ENCODE measurements around the gene SMIM29. TPM values are rescaled to one million over a fixed set of nuclear protein-coding genes. Genes with fewer than 3 reads are reported as not detected.
"Not testable (repeated sequence)": the region's sequence is repeated elsewhere in the genome, so short reads cannot be mapped to it uniquely, and the experiment has no call there.

The SMIM29 gene
- total RNA-seq, 1 donor from 2014 or later, result 19.0 TPM

DNA sequence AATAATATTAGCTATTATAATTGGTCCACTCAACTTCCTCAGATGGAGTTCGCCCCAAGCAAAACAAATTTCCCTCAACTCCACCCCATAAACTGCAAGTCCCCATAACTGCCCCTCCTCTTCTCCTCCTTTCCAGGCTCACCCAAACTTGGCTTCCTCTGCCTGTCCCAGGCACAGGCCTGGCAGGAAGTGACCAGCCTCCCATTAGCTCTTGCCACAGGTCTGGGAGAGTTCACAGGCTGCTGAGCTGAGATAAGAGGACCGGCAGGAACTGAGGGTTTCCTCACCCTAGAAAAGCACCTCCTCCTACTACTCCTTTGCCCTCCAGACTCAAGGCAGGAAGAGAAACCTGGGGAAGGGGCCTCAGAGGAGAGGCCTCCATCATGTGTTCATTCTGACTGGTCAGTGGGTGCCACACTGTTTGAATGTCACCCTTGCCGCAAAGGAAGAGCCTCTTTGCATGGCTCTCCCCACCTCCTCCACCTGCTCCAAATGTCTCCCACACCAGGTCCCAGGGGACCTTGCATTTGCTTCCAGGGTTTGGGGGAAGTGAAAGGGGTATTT, 24.5 kb upstream of the SMIM29 start:
- H3K27ac Mint-ChIP-seq (ENCODE audit: unreplicated experiment), result no peak overlapping the region
- no peaks in the 10 kb centered on the region for H3K4me1 Mint-ChIP-seq (ENCODE audit: low read depth)
- H3K9me3 Mint-ChIP-seq (ENCODE audit: low read depth), result no peaks in the 10 kb centered on the region
- no peak overlapping the region for H3K4me3 Mint-ChIP-seq (ENCODE audit: unreplicated experiment)
- no peaks in the 10 kb centered on the region for H3K27me3 Mint-ChIP-seq (ENCODE audit: low read depth)
- DNase-seq (ENCODE audit: low spot score), result no peak
- H3K36me3 Mint-ChIP-seq (ENCODE audit: low read depth), result no peaks in the 10 kb centered on the region
- TF ChIP-seq, protein P1, sequence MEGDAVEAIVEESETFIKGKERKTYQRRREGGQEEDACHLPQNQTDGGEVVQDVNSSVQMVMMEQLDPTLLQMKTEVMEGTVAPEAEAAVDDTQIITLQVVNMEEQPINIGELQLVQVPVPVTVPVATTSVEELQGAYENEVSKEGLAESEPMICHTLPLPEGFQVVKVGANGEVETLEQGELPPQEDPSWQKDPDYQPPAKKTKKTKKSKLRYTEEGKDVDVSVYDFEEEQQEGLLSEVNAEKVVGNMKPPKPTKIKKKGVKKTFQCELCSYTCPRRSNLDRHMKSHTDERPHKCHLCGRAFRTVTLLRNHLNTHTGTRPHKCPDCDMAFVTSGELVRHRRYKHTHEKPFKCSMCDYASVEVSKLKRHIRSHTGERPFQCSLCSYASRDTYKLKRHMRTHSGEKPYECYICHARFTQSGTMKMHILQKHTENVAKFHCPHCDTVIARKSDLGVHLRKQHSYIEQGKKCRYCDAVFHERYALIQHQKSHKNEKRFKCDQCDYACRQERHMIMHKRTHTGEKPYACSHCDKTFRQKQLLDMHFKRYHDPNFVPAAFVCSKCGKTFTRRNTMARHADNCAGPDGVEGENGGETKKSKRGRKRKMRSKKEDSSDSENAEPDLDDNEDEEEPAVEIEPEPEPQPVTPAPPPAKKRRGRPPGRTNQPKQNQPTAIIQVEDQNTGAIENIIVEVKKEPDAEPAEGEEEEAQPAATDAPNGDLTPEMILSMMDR (IDR thresholded peaks at IDR 0.05), result no peak

GRCh38 chr6:34272013-34272926, 23.5 kb upstream of the SMIM29 start:
- no peak for DNase-seq (ENCODE audit: low spot score)
- Mint-ChIP-seq H3K36me3 (ENCODE audit: low read depth) (no peaks in the 10 kb centered on the region), H3K4me3 (ENCODE audit: unreplicated experiment) (no peak overlapping the region), H3K9me3 (ENCODE audit: low read depth) (no peaks in the 10 kb centered on the region), H3K27ac (ENCODE audit: unreplicated experiment) (no peak overlapping the region), H3K27me3 (ENCODE audit: low read depth) (no peaks in the 10 kb centered on the region), H3K4me1 (ENCODE audit: low read depth) (no peaks in the 10 kb centered on the region)
- TF ChIP-seq, protein P1 (IDR thresholded peaks at IDR 0.05), result no peak

DNA sequence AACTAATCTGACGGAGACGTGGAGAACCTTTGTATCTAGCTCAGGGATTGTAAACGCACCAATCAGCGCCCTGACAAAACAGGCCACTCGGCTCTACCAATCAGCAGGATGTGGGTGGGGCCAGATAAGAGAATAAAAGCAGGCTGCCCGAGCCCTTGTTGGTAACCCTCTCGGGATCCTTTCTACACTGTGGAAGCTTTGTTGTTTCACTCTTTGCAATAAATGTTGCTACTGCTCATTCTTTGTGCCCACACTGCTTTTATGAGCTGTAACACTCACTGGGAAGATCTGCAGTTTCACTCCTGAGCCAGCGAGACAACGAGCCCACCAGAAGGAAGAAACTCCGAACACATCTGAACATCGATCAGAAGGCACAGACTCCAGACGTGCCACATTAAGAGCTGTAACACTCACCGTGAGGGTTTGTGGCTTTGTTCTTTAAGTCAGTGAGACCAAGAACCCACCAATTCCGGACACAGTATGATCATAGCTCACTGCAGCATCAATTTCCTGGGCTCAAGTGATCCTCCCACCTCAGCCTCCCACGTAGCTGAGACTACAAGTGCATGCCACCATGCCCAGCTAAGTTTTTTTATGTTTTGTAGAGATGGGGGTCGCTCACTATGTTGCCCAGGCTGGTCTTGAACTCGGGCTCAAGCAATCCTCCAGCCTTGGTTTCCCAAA, 21.0 kb upstream of the SMIM29 start:
- not testable (repeated sequence) for H3K27me3 Mint-ChIP-seq (ENCODE audit: low read depth); H3K27ac Mint-ChIP-seq (ENCODE audit: unreplicated experiment); H3K36me3 Mint-ChIP-seq (ENCODE audit: low read depth)

GRCh38 chr6:34269132-34269531, 20.3 kb upstream of the SMIM29 start:
- not testable (repeated sequence) for DNase-seq (ENCODE audit: low spot score); H3K4me1 Mint-ChIP-seq (ENCODE audit: low read depth); H3K27me3 Mint-ChIP-seq (ENCODE audit: low read depth); H3K27ac Mint-ChIP-seq (ENCODE audit: unreplicated experiment); H3K36me3 Mint-ChIP-seq (ENCODE audit: low read depth); H3K9me3 Mint-ChIP-seq (ENCODE audit: low read depth); H3K4me3 Mint-ChIP-seq (ENCODE audit: unreplicated experiment)

More for the DNA sequence above, 21.0 kb upstream of the SMIM29 start:
- H3K4me3 Mint-ChIP-seq (ENCODE audit: unreplicated experiment); H3K9me3 Mint-ChIP-seq (ENCODE audit: low read depth); DNase-seq (ENCODE audit: low spot score); H3K4me1 Mint-ChIP-seq (ENCODE audit: low read depth): not testable (repeated sequence)

DNA sequence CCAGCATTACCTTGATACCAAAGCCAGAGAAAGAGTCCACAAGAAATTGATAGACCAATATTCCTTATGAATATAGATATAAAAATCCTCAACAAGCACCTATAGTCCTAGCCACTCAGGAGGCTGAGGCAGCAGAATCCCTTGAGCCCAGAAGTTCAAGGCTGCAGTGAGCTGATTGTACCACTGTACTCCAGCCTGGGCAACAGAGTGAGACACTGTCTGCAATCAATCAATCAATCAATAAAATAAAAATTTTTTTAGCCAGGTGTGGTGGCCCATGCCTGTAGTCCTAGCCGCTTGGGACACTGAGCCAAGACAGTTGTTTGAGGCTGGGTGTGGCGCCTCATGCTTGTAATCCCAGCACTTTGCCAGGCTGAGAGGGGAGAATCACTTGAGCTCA, 18.9 kb upstream of the SMIM29 start:
- TF ChIP-seq, protein P1 (IDR thresholded peaks at IDR 0.05), result no peak
- no peak for DNase-seq (ENCODE audit: low spot score)
- H3K4me3 Mint-ChIP-seq (ENCODE audit: unreplicated experiment), result no peak overlapping the region
- H3K36me3 Mint-ChIP-seq (ENCODE audit: low read depth), result peaks cover 14% of the 10 kb centered on the region
- H3K4me1 Mint-ChIP-seq (ENCODE audit: low read depth), result no peaks in the 10 kb centered on the region
- H3K27me3 Mint-ChIP-seq (ENCODE audit: low read depth), result no peaks in the 10 kb centered on the region
- peaks cover 14% of the 10 kb centered on the region for H3K9me3 Mint-ChIP-seq (ENCODE audit: low read depth)
- H3K27ac Mint-ChIP-seq (ENCODE audit: unreplicated experiment), result no peak overlapping the region

DNA sequence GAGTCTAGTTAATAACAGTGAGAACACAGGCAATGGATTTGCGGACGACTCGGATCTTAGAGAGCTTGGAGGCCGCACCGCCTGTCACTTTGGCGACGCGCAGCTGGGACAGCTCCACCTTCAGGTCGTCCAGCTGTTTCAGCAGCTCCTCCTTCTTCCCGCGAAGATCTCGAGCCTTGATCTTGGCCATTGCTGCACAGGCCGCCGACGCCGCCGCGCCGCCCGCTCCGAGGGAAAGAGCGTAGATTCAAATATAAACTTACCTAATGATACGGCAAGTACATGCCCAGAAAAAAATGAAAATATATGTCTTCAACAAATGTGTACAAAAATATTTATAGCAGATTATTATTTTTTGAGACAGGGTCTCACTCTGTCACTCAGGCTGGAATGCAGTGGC, 14.7 kb upstream of the SMIM29 start:
- Mint-ChIP-seq H3K9me3 (ENCODE audit: low read depth) (peaks cover 16% of the 10 kb centered on the region), H3K36me3 (ENCODE audit: low read depth) (peaks cover 15% of the 10 kb centered on the region)
- not testable (repeated sequence) for H3K4me1 Mint-ChIP-seq (ENCODE audit: low read depth); H3K4me3 Mint-ChIP-seq (ENCODE audit: unreplicated experiment); H3K27ac Mint-ChIP-seq (ENCODE audit: unreplicated experiment); DNase-seq (ENCODE audit: low spot score); H3K27me3 Mint-ChIP-seq (ENCODE audit: low read depth)
